Panc1 (cell line): ENCODE measurements around the gene NXPE3. TPM values are rescaled to one million over a fixed set of nuclear protein-coding genes. Genes with fewer than 3 reads are reported as not detected.

ENCODE experiments used
- ATAC-seq: fragments of 200-7000 bp; cut with Tn5 transposase; 2 replicates; pipeline ENCODE4 v1.9.1; 2020; ENCODE audit warnings: mild to moderate bottlenecking, moderate library complexity
- BruUV-seq: library from RNA; stranded (reverse); fragments of 400-500 nt; replicated peaks from 2 replicates; lab custom pipeline; 2021; lab: Mats Ljungman, UMichigan
- CTCF ChIA-PET: fragments of 300-600 bp; sonication (Branson Sonifier 250); formaldehyde crosslinking; loops from one replicate; lab custom pipeline; 2022; ENCODE audit warnings: antibody characterized with exemption; lab: Charles Lee
- POLR2A ChIA-PET: fragments of 300-600 bp; sonication (Branson Sonifier 250); formaldehyde crosslinking; loops from one replicate; lab custom pipeline; 2022; ENCODE audit warnings: antibody characterized with exemption; lab: Charles Lee
- DNase-seq: peaks from one replicate; pipeline ENCODE4 v3.0.0-alpha.2; 2010; ENCODE audit warnings: low read depth, low spot score
- H3K27ac ChIP-seq: 2 replicates; pipeline ENCODE4 v1.5.1; 2011; ENCODE audit warnings: mild to moderate bottlenecking, low read length, inconsistent platforms
- H3K27me3 ChIP-seq: fragments of 200-500 bp; sonication (Bioruptor generic); 2 replicates; pipeline ENCODE4 v1.6.0; 2014; ENCODE audit warnings: low read length, inconsistent platforms; ENCODE audit not compliant: control insufficient read depth, insufficient read depth
- H3K36me3 ChIP-seq: fragments of 200-500 bp; sonication (Bioruptor generic); 2 replicates; pipeline ENCODE4 v1.5.1; 2014; ENCODE audit warnings: inconsistent platforms, mild to moderate bottlenecking, low read length, moderate library complexity; ENCODE audit not compliant: control insufficient read depth, insufficient read depth
- H3K4me1 ChIP-seq: 2 replicates; pipeline ENCODE4 v1.5.1; 2011; ENCODE audit warnings: inconsistent platforms, mild to moderate bottlenecking, low read length, moderate library complexity; ENCODE audit not compliant: control insufficient read depth, insufficient read depth
- H3K4me3 ChIP-seq, 2 experiments: 2 replicates each; pipeline ENCODE4 v1.5.1; 2011 to 2012; ENCODE audit warnings: low read depth in 2 of 2, low read length in 2 of 2, mild to moderate bottlenecking in 2 of 2, inconsistent platforms in 1 of 2, moderate library complexity in 1 of 2
- H3K9me3 ChIP-seq: fragments of 200-500 bp; sonication (Bioruptor generic); 2 replicates; pipeline ENCODE4 v1.5.1; 2014; ENCODE audit warnings: low read depth, mild to moderate bottlenecking, inconsistent platforms, low read length, moderate library complexity; ENCODE audit not compliant: control insufficient read depth, insufficient read depth
- CTCF ChIP-seq: fragments of 450-650 bp; IDR thresholded peaks from 2 replicates; pipeline ENCODE4 v1.5.1; 2017; ENCODE audit warnings: mild to moderate bottlenecking
- POLR2AphosphoS5 ChIP-seq: IDR thresholded peaks from 2 replicates; pipeline ENCODE4 v1.6.1; 2012; ENCODE audit warnings: mild to moderate bottlenecking, low read depth, low read length, moderate library complexity
- SIN3A ChIP-seq: IDR thresholded peaks from 2 replicates; pipeline ENCODE4 v1.6.1; 2012; ENCODE audit warnings: low read depth, mild to moderate bottlenecking, low read length, moderate library complexity, borderline replicate concordance; ENCODE audit not compliant: insufficient read depth
- TCF7L2 ChIP-seq: IDR thresholded peaks from 2 replicates; pipeline ENCODE4 v1.6.1; 2011; ENCODE audit warnings: mild to moderate bottlenecking, low read depth, low read length, inconsistent platforms
- in situ Hi-C: cut with HindIII; loops from 2 replicates; pipeline ENCODE4 v1.10.0; 2016; ENCODE audit warnings: low sequenced_read_pairs, low pct_unique_long_range_greater_than_20kb
- intact Hi-C: fragments of 100-400 bp; cut with micrococcal nuclease; formaldehyde crosslinking; loops from one replicate; pipeline ENCODE4 v1.10.0; 2022; ENCODE audit not compliant: unreplicated experiment
- total RNA-seq: library from RNA; stranded (reverse); gene quantifications from one replicate; pipeline ENCODE4 v1.2.1, GENCODE V29; 2021; ENCODE audit not compliant: unreplicated experiment
- TF ChIP-seq, protein P1 (sequence below), 2 experiments: IDR thresholded peaks; 2 replicates each; pipeline ENCODE4 v1.6.1; 2011 to 2012; ENCODE audit warnings: low read depth in 2 of 2, control low read depth in 1 of 2, low read length in 1 of 2, mild to moderate bottlenecking in 1 of 2, moderate library complexity in 1 of 2; ENCODE audit not compliant: insufficient read depth in 1 of 2

Gene NXPE3
- total RNA-seq, 1 experiment from 2014 or later: 30.4 TPM

DNA sequence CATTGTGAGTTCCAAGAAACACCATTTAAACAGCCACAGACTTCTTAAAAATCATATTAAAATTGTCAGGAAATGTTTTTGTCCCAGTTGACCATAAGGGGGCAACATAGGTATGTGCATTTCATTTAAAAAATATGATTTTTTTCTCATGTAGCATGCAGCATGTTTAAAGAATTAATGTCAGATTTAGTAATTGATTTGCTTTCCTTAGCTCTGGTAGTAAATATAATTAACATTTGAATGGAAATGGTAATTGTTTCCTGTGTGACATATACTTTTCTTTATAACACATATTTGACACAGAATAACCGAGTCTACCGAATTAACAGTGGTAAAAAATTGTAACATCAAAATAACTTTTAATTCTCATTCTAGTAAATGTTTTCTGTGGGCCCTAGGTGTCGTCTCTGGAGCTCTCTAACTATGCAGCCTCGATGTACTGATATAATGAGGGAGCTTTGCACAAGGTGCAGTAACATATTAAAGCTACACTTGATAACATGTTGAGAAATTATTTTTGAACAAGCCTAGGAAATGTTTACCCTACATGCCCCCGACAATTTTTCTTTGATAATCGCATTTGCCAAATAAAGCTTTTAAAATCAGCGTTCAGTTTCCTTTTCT lies 34.9 kb downstream of the NXPE3 start:
- BruUV-seq: no TSS peak
- POLR2A ChIA-PET: interaction anchor here (1.0 kb wide), 1 partner anchor 9 kb away, joined by 3 read pairs; no protein-coding TSS in a partner anchor
- Histone ChIP-seq H3K4me1 (no peaks in the 10 kb centered on the region), H3K27ac (no peak overlapping the region), H3K9me3 (no peaks in the 10 kb centered on the region), H3K36me3 (no peaks in the 10 kb centered on the region), H3K27me3 (no peaks in the 10 kb centered on the region), H3K4me3 (no peak overlapping the region)
- TF ChIP-seq, protein P1, sequence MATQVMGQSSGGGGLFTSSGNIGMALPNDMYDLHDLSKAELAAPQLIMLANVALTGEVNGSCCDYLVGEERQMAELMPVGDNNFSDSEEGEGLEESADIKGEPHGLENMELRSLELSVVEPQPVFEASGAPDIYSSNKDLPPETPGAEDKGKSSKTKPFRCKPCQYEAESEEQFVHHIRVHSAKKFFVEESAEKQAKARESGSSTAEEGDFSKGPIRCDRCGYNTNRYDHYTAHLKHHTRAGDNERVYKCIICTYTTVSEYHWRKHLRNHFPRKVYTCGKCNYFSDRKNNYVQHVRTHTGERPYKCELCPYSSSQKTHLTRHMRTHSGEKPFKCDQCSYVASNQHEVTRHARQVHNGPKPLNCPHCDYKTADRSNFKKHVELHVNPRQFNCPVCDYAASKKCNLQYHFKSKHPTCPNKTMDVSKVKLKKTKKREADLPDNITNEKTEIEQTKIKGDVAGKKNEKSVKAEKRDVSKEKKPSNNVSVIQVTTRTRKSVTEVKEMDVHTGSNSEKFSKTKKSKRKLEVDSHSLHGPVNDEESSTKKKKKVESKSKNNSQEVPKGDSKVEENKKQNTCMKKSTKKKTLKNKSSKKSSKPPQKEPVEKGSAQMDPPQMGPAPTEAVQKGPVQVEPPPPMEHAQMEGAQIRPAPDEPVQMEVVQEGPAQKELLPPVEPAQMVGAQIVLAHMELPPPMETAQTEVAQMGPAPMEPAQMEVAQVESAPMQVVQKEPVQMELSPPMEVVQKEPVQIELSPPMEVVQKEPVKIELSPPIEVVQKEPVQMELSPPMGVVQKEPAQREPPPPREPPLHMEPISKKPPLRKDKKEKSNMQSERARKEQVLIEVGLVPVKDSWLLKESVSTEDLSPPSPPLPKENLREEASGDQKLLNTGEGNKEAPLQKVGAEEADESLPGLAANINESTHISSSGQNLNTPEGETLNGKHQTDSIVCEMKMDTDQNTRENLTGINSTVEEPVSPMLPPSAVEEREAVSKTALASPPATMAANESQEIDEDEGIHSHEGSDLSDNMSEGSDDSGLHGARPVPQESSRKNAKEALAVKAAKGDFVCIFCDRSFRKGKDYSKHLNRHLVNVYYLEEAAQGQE (IDR thresholded peaks at IDR 0.05; ENCODE audit: insufficient read depth in 1 of 2, low read depth in 2 of 2, low read length in 1 of 2): no peak
- peak; percentile 70; the same call in 1 of the 2 replicates for TF ChIP-seq CTCF
- in situ Hi-C loops (loop anchor here (25.0 kb wide), 1 partner anchor 723 kb away; no protein-coding TSS in a partner anchor), intact Hi-C loops (no loop called here)
- CTCF ChIA-PET: interaction anchor here (0.6 to 1.3 kb wide), 3 partner anchors 387 to 415 kb away, joined by 4 to 7 read pairs (median 6); no protein-coding TSS in a partner anchor
- ATAC-seq: no peak
- no peak for DNase-seq

GRCh38 chr3:101814835-101815234 lies 35.8 kb downstream of the NXPE3 start:
- Histone ChIP-seq H3K4me1 (no peaks in the 10 kb centered on the region), H3K4me3 (no peak overlapping the region), H3K36me3 (no peaks in the 10 kb centered on the region), H3K27me3 (no peaks in the 10 kb centered on the region), H3K27ac (no peak overlapping the region), H3K9me3 (no peaks in the 10 kb centered on the region)
- TF ChIP-seq POLR2AphosphoS5 (no peak), TCF7L2 (no peak), SIN3A (no peak), CTCF (no peak)
- TF ChIP-seq, protein P1 (IDR thresholded peaks at IDR 0.05; ENCODE audit: insufficient read depth in 1 of 2, low read depth in 2 of 2, low read length in 1 of 2): no peak
- CTCF ChIA-PET: interaction anchor here (1.3 kb wide), 1 partner anchor 410 kb away, joined by 7 read pairs; no protein-coding TSS in a partner anchor
- DNase-seq (no peak), ATAC-seq (no peak)
- intact Hi-C loops (no loop called here), in situ Hi-C loops (loop anchor here (25.0 kb wide), 1 partner anchor 722 kb away; no protein-coding TSS in a partner anchor)
- BruUV-seq: no TSS peak
- POLR2A ChIA-PET: interaction anchor here (0.5 to 1.0 kb wide), 2 partner anchors 8 to 414 kb away, joined by 3 read pairs; no protein-coding TSS in a partner anchor
